GM19240 (cell line): ENCODE data around the gene ARV1.
"Not testable (repeated sequence)": the region's sequence is repeated elsewhere in the genome, so short reads cannot be mapped to it uniquely, and the experiment has no call there.

ENCODE experiments used
- DNase-seq: peaks from one replicate; pipeline ENCODE4 v3.0.0; 2011; ENCODE audit warnings: low spot score; ENCODE audit not compliant: insufficient read length

Gene ARV1

GRCh38 chr1:231019711-231020110 lies 40.8 kb downstream of the ARV1 start:
- no peak for DNase-seq

GRCh38 chr1:231020139-231020601 lies 41.3 kb downstream of the ARV1 start:
- no peak for DNase-seq

- no peak for DNase-seq
Measured at GRCh38 chr1:231020816-231021215, 41.9 kb downstream of the ARV1 start.

- no peak for DNase-seq
Measured at GRCh38 chr1:231021540-231022031, 42.7 kb downstream of the ARV1 start.

GRCh38 chr1:231022543-231022942 lies 43.6 kb downstream of the ARV1 start:
- DNase-seq, result not testable (repeated sequence)

- DNase-seq, result no peak
Measured at GRCh38 chr1:231023150-231023549, 44.3 kb downstream of the ARV1 start.

GRCh38 chr1:231026576-231026975 lies 47.7 kb downstream of the ARV1 start:
- no peak for DNase-seq

- DNase-seq, result no peak
Measured at GRCh38 chr1:231027136-231027925, 48.4 kb downstream of the ARV1 start.

- no peak for DNase-seq
Measured at GRCh38 chr1:231027971-231028370, 49.1 kb downstream of the ARV1 start.

GRCh38 chr1:231028682-231029081 lies 49.8 kb downstream of the ARV1 start:
- DNase-seq, result no peak

GRCh38 chr1:231029247-231029646 lies 50.4 kb downstream of the ARV1 start:
- DNase-seq, result not testable (repeated sequence)

- DNase-seq, result no peak
Measured at GRCh38 chr1:231029841-231030240, 50.9 kb downstream of the ARV1 start.

GRCh38 chr1:231032963-231033362 lies 54.1 kb downstream of the ARV1 start:
- no peak for DNase-seq

GRCh38 chr1:231035799-231036198 lies 56.9 kb downstream of the ARV1 start:
- no peak for DNase-seq

- no peak for DNase-seq
Measured at GRCh38 chr1:231036416-231036815, 57.5 kb downstream of the ARV1 start.

- no peak for DNase-seq
Measured at GRCh38 chr1:231037585-231038517, 59.0 kb downstream of the ARV1 start.

GRCh38 chr1:231039161-231040018 lies 60.5 kb downstream of the ARV1 start:
- no peak for DNase-seq

- DNase-seq, result peak; percentile 53
Measured at GRCh38 chr1:231040019-231040799, 61.3 kb downstream of the ARV1 start, which contains the start of gene FAM89A. Gene FAM89A (minus strand): TSS chr1:231040254. CDS start chr1:231040211, 43 bp downstream.

- no peak for DNase-seq
Measured at GRCh38 chr1:231040800-231041718, 62.2 kb downstream of the ARV1 start.
